ENCODE results near the gene LEKR1.
"Not testable (repeated sequence)": the region's sequence is repeated elsewhere in the genome, so short reads cannot be mapped to it uniquely, and the experiment has no call there.

The LEKR1 gene

GRCh38 chr3:156838035-156838434 lies 11.9 kb downstream of the LEKR1 start:
- DNase-seq = no peak

- DNase-seq = no peak
Observed at GRCh38 chr3:156840826-156841689, 14.9 kb downstream of the LEKR1 start.

GRCh38 chr3:156843071-156843808 lies 17.1 kb downstream of the LEKR1 start:
- DNase-seq = no peak

GRCh38 chr3:156847752-156848448 lies 21.7 kb downstream of the LEKR1 start:
- no peak for DNase-seq

GRCh38 chr3:156859578-156859977 lies 33.4 kb downstream of the LEKR1 start:
- no peak for DNase-seq

- no peak for DNase-seq
Observed at GRCh38 chr3:156860873-156861272, 34.7 kb downstream of the LEKR1 start.

- DNase-seq = no peak
Observed at GRCh38 chr3:156862338-156862737, 36.2 kb downstream of the LEKR1 start.

GRCh38 chr3:156865732-156866131 lies 39.6 kb downstream of the LEKR1 start:
- DNase-seq = no peak

- no peak for DNase-seq
Observed at GRCh38 chr3:156867174-156867573, 41.0 kb downstream of the LEKR1 start.

- DNase-seq = no peak
Observed at GRCh38 chr3:156867920-156868319, 41.8 kb downstream of the LEKR1 start.

- DNase-seq = no peak
Observed at GRCh38 chr3:156873906-156874305, 47.8 kb downstream of the LEKR1 start.

- not testable (repeated sequence) for DNase-seq
Observed at GRCh38 chr3:156879491-156879890, 53.3 kb downstream of the LEKR1 start.

GRCh38 chr3:156885761-156886160 lies 59.6 kb downstream of the LEKR1 start:
- no peak for DNase-seq

- no peak for DNase-seq
Observed at GRCh38 chr3:156888176-156888575, 62.0 kb downstream of the LEKR1 start.

GRCh38 chr3:156888576-156888975 lies 62.4 kb downstream of the LEKR1 start:
- no peak for DNase-seq

GRCh38 chr3:156892701-156893100 lies 66.5 kb downstream of the LEKR1 start:
- DNase-seq = no peak

GRCh38 chr3:156895374-156895773 lies 69.2 kb downstream of the LEKR1 start:
- not testable (repeated sequence) for DNase-seq

GRCh38 chr3:156897851-156898250 lies 71.7 kb downstream of the LEKR1 start:
- DNase-seq = not testable (repeated sequence)

GRCh38 chr3:156898296-156898880 lies 72.2 kb downstream of the LEKR1 start:
- DNase-seq = no peak

- DNase-seq = no peak
Observed at GRCh38 chr3:156899951-156900350, 73.8 kb downstream of the LEKR1 start.

- DNase-seq = no peak
Observed at GRCh38 chr3:156902916-156903315, 76.8 kb downstream of the LEKR1 start.

- no peak for DNase-seq
Observed at GRCh38 chr3:156906275-156906674, 80.1 kb downstream of the LEKR1 start.

GRCh38 chr3:156908398-156908797 lies 82.2 kb downstream of the LEKR1 start:
- no peak for DNase-seq
